Measurements from ENCODE around the gene EPGN. TPM values are rescaled to one million over a fixed set of nuclear protein-coding genes. Genes with fewer than 3 reads are reported as not detected.

The EPGN gene
- total and polyA plus RNA-seq, 2 donors from 2014 or later = 1.6 TPM; not detected in 1

DNA sequence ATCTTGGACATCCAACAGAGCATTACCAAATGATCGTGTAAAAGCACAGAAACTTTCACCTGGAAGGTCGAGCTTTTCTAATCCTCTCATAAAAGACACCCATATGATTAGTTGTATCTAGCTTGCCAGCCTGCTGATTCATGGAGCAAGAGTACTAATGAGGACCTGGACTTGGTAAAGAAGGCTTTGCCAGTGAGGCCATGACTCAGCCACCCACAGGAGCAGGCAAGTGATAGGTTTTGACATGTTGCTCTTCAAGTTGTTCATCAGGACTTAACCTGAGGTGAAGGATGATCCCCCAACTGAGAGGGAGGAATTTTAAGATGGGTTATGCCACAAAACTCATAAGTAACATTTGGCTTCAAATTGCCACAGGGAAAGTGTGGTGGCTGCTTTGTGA is 24.7 kb upstream of the EPGN start:
- H3K4me1 ChIP-seq (ENCODE audit: control insufficient read depth in 2 of 3, insufficient read depth in 2 of 3, low read depth in 1 of 3, low read length in 3 of 3) = no peaks in the 10 kb centered on the region
- no peak overlapping the region for H3K9ac ChIP-seq (ENCODE audit: low read length in 3 of 3)
- DNase-seq = no peak
- H3K27ac ChIP-seq (ENCODE audit: low read depth in 2 of 2, low read length in 2 of 2) = no peak overlapping the region
- H3K4me3 ChIP-seq (ENCODE audit: low read length in 3 of 3) = no peak overlapping the region
- no peak for TF ChIP-seq CTCF (IDR thresholded peaks at IDR 0.05; ENCODE audit: borderline replicate concordance, extremely low read depth, insufficient read depth)
- no peaks in the 10 kb centered on the region for H3K27me3 ChIP-seq (ENCODE audit: control insufficient read depth, insufficient read depth, low read length)
- no peaks in the 10 kb centered on the region for H3K9me3 ChIP-seq (ENCODE audit: control insufficient read depth in 2 of 3, insufficient read depth in 1 of 3, low read length in 3 of 3)
- intact Hi-C loops (cut with DNase I) = no loop called here
- H3K36me3 ChIP-seq (ENCODE audit: control insufficient read depth in 2 of 3, insufficient read depth in 3 of 3, low read length in 3 of 3) = peaks cover 0 to 2% (median 0%) of the 10 kb centered on the region in 3 donors
- no peak for FAIRE-seq

GRCh38 chr4:74284053-74284452 is 24.2 kb upstream of the EPGN start:
- FAIRE-seq = no peak
- Histone ChIP-seq H3K27ac (ENCODE audit: low read depth in 2 of 2, low read length in 2 of 2) (no peak overlapping the region), H3K9me3 (ENCODE audit: control insufficient read depth in 2 of 3, insufficient read depth in 1 of 3, low read length in 3 of 3) (no peaks in the 10 kb centered on the region), H3K4me3 (ENCODE audit: low read length in 3 of 3) (no peak overlapping the region), H3K27me3 (ENCODE audit: control insufficient read depth, insufficient read depth, low read length) (no peaks in the 10 kb centered on the region), H3K4me1 (ENCODE audit: control insufficient read depth in 2 of 3, insufficient read depth in 2 of 3, low read depth in 1 of 3, low read length in 3 of 3) (no peaks in the 10 kb centered on the region), H3K9ac (ENCODE audit: low read length in 3 of 3) (no peak overlapping the region), H3K36me3 (ENCODE audit: control insufficient read depth in 2 of 3, insufficient read depth in 3 of 3, low read length in 3 of 3) (peaks cover 0 to 2% (median 0%) of the 10 kb centered on the region in 3 donors)
- DNase-seq = no peak
- intact Hi-C loops (cut with DNase I) = no loop called here
- no peak for TF ChIP-seq CTCF (IDR thresholded peaks at IDR 0.05; ENCODE audit: borderline replicate concordance, extremely low read depth, insufficient read depth)

- no peak overlapping the region for H3K27ac ChIP-seq (ENCODE audit: low read depth in 2 of 2, low read length in 2 of 2)
- H3K9me3 ChIP-seq (ENCODE audit: control insufficient read depth in 2 of 3, insufficient read depth in 1 of 3, low read length in 3 of 3) = no peaks in the 10 kb centered on the region
- H3K9ac ChIP-seq (ENCODE audit: low read length in 3 of 3) = no peak overlapping the region
- H3K4me1 ChIP-seq (ENCODE audit: control insufficient read depth in 2 of 3, insufficient read depth in 2 of 3, low read depth in 1 of 3, low read length in 3 of 3) = no peaks in the 10 kb centered on the region
- H3K27me3 ChIP-seq (ENCODE audit: control insufficient read depth, insufficient read depth, low read length) = no peaks in the 10 kb centered on the region
- DNase-seq (no peak), FAIRE-seq (no peak)
- intact Hi-C loops (cut with DNase I) = no loop called here
- TF ChIP-seq CTCF (IDR thresholded peaks at IDR 0.05; ENCODE audit: borderline replicate concordance, extremely low read depth, insufficient read depth) = no peak
- H3K4me3 ChIP-seq (ENCODE audit: low read length in 3 of 3) = no peak overlapping the region
- peaks cover 0 to 2% (median 0%) of the 10 kb centered on the region in 3 donors for H3K36me3 ChIP-seq (ENCODE audit: control insufficient read depth in 2 of 3, insufficient read depth in 3 of 3, low read length in 3 of 3)
These were observed 21.1 kb upstream of the EPGN start for GRCh38 chr4:74287164-74287563.

DNA sequence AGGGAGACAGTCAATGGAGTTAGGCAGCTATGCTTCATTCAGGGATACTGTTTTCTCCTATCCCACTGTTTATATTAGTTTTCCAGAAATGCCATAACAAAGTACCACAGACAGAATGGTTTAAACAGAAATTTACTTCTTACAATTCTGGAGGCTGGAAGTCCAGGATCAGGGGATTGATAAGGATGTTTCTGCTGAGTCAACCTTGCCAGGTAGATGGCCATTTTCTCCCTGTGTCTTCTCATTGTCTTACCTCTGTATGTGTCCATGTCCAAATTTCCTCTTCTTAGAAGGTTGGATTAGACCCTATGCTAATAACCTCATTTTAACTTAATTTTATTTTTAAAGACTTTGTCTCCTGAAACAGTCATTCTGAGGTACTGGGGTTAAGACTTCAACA is 20.5 kb upstream of the EPGN start:
- H3K27me3 ChIP-seq (ENCODE audit: control insufficient read depth, insufficient read depth, low read length) = no peaks in the 10 kb centered on the region
- no peak overlapping the region for H3K27ac ChIP-seq (ENCODE audit: low read depth in 2 of 2, low read length in 2 of 2)
- H3K9me3 ChIP-seq (ENCODE audit: control insufficient read depth in 2 of 3, insufficient read depth in 1 of 3, low read length in 3 of 3) = no peaks in the 10 kb centered on the region
- H3K4me3 ChIP-seq (ENCODE audit: low read length in 3 of 3) = no peak overlapping the region
- H3K36me3 ChIP-seq (ENCODE audit: control insufficient read depth in 2 of 3, insufficient read depth in 3 of 3, low read length in 3 of 3) = no peaks in the 10 kb centered on the region
- DNase-seq (no peak), FAIRE-seq (no peak)
- no peaks in the 10 kb centered on the region for H3K4me1 ChIP-seq (ENCODE audit: control insufficient read depth in 2 of 3, insufficient read depth in 2 of 3, low read depth in 1 of 3, low read length in 3 of 3)
- no peak overlapping the region for H3K9ac ChIP-seq (ENCODE audit: low read length in 3 of 3)
- intact Hi-C loops (cut with DNase I) = no loop called here
- TF ChIP-seq CTCF (IDR thresholded peaks at IDR 0.05; ENCODE audit: borderline replicate concordance, extremely low read depth, insufficient read depth) = no peak
